Measurements from ENCODE around the gene MRGPRX4.

Gene MRGPRX4

DNA sequence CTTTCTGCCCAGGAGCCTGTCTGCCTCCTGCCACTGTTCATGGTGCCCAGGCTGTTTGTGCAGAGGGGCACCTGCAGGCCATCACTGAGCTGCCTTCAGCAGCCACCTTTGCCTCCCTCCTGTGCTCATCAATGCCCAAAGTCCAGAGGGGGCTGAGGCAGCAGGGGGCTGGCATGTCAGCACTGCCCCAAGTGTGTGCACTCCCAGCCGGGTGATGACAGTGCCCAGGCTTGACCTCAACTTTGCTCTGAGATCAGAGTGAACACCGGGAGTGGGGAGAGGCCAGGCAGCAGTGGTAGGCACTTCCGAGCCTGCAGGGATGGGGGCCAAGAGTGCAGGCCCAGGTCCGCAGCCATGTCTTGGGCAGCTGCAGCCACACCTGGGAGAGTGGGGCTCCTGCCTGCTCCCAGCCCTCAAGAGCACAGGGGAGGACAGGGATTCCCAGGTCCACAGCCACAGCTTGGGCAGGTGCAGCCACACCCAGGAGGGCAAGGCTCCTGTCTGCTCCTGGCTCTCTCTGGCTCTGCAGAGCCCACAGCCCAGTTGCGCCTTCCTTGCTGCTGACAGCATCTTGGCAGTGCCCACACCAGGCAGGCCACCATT, 48.7 kb downstream of the MRGPRX4 start:
- no peak for DNase-seq

DNA sequence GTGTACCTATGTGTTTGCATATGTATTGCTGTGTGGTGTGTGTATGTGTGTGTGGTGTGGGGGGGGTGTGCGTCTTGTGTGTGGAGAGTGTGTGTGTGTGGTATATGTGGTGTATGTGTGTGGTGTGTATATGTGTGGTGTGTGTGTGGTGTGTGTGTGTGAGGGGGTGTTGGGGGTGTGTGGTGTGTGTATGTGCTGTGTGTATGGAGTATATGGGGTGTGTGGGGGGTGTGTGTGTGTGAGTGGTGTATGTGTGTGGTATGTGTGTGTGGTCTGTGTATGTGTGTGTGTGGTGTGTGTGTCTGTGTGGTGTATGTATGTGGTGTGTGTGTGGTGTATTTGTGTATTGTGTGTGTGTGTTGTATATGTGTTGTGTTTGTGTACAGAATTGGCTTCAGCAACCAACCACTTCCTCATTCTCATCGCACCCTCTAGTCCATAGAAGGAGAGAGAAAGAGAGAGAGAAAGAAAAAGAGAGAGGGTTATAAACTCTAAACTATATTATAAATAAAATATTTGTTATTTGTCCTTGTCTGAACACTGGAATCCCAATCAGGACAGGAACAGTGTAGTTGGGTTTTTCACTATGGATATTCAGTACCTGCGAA, 50.3 kb downstream of the MRGPRX4 start:
- no peak for DNase-seq

All from activated naive CD4-positive, alpha-beta T cell treated with Interleukin-2 at 50 U/mL for 16 hours (primary cell).